GM12878 (cell line): ENCODE data around the gene ZNF429. TPM values are rescaled to one million over a fixed set of nuclear protein-coding genes. Genes with fewer than 3 reads are reported as not detected.

Source experiments
- ATAC-seq: fragments of 200-7000 bp; cut with Tn5 transposase; 3 replicates; pipeline ENCODE4 v1.9.1; 2020; ENCODE audit warnings: mild to moderate bottlenecking, moderate library complexity
- BruUV-seq: library from RNA; stranded (reverse); fragments of 400-500 nt; replicated peaks from 2 replicates; lab custom pipeline; 2021; lab: Mats Ljungman, UMichigan
- CTCF ChIA-PET: fragments of 300-600 bp; sonication (Branson Sonifier 250); formaldehyde crosslinking; extraction: SDS; loops from one replicate; lab custom pipeline; 2021; ENCODE audit warnings: inconsistent platforms; lab: Yijun Ruan, JAX
- POLR2A ChIA-PET: fragments of 350-600 bp; formaldehyde crosslinking; extraction: SDS; loops from one replicate; lab custom pipeline; 2021; ENCODE audit warnings: inconsistent platforms; lab: Charles Lee
- RAD21 ChIA-PET: fragments of 300-600 bp; sonication (Branson Sonifier 250); formaldehyde crosslinking; loops from one replicate; lab custom pipeline; 2023; ENCODE audit warnings: antibody characterized with exemption; ENCODE audit not compliant: unreplicated experiment; lab: Charles Lee
- SMC1A ChIA-PET: fragments of 300-600 bp; sonication (Branson Sonifier 250); formaldehyde crosslinking; loops from one replicate; lab custom pipeline; 2023; ENCODE audit not compliant: unreplicated experiment, uncharacterized antibody; lab: Charles Lee
- DNase-seq: peaks from one replicate; pipeline ENCODE4 v3.0.0-alpha.2; 2011; ENCODE audit warnings: low read depth, low spot score
- FAIRE-seq: peaks from 3 replicates; lab custom pipeline; 2011; peaks lifted over from hg19 to GRCh38; lab: Jason Lieb, UNC
- H2AFZ ChIP-seq: 2 replicates; pipeline ENCODE4 v1.6.0; 2011; ENCODE audit warnings: low read depth, low read length, control low read depth; ENCODE audit not compliant: control insufficient read depth
- H3K27ac ChIP-seq: 2 replicates; pipeline ENCODE4 v1.5.1; 2011; ENCODE audit warnings: control low read depth; ENCODE audit not compliant: control insufficient read depth, insufficient read depth
- H3K27me3 ChIP-seq, 2 experiments: replicated peaks in 1 of 2; 2 replicates each; pipeline versions ENCODE4 v1.6.0 to v1.6.1; 2011; ENCODE audit warnings: low read length in 1 of 2; ENCODE audit not compliant: control insufficient read depth in 2 of 2, insufficient read depth in 2 of 2
- H3K36me3 ChIP-seq, 2 experiments: 2 replicates each; pipeline ENCODE4 v1.5.1; 2011; ENCODE audit warnings: low read length in 1 of 2; ENCODE audit not compliant: control insufficient read depth in 2 of 2, insufficient read depth in 2 of 2
- H3K4me1 ChIP-seq: 2 replicates; pipeline ENCODE4 v1.6.1; 2011; ENCODE audit warnings: mild to moderate bottlenecking, low read length, moderate library complexity, mixed read lengths; ENCODE audit not compliant: control insufficient read depth, insufficient read depth
- H3K4me2 ChIP-seq: 2 replicates; pipeline ENCODE4 v1.6.0; 2011; ENCODE audit warnings: control low read depth; ENCODE audit not compliant: control insufficient read depth, insufficient read depth
- H3K4me3 ChIP-seq: fragments of 200-600 bp; sonication (generic); 2 replicates; pipeline ENCODE4 v1.5.1; 2016
- H3K79me2 ChIP-seq: 2 replicates; pipeline ENCODE4 v1.6.0; 2011; ENCODE audit warnings: low read length; ENCODE audit not compliant: control insufficient read depth, insufficient read depth
- H3K9ac ChIP-seq: 2 replicates; pipeline ENCODE4 v1.8.0; 2011; ENCODE audit warnings: low read length, control low read depth, mixed read lengths; ENCODE audit not compliant: control insufficient read depth, insufficient read depth
- H3K9me3 ChIP-seq: replicated peaks from 3 replicates; pipeline ENCODE4 v1.5.1; 2011; ENCODE audit warnings: mild to moderate bottlenecking, low read length; ENCODE audit not compliant: control insufficient read depth, insufficient read depth
- H4K20me1 ChIP-seq: 2 replicates; pipeline ENCODE4 v1.6.0; 2011; ENCODE audit not compliant: control insufficient read depth, insufficient read depth
- CHD4 ChIP-seq: fragments of 200-600 bp; sonication (generic); IDR thresholded peaks from 2 replicates; pipeline ENCODE4 v1.6.1; 2016; ENCODE audit warnings: mild to moderate bottlenecking
- HDAC2 ChIP-seq: fragments of 200-600 bp; sonication (generic); IDR thresholded peaks from 2 replicates; pipeline ENCODE4 v1.6.1; 2017
- IKZF2 ChIP-seq, 2 experiments: fragments of 450-650 bp; IDR thresholded peaks; 2 replicates each; pipeline ENCODE4 v1.6.1; 2017; ENCODE audit warnings: mild to moderate bottlenecking in 2 of 2, moderate library complexity in 2 of 2
- KDM1A ChIP-seq: fragments of 200-600 bp; sonication (generic); IDR thresholded peaks from 2 replicates; pipeline ENCODE4 v1.6.1; 2016; ENCODE audit warnings: borderline replicate concordance
- MXI1 ChIP-seq: fragments of 150-350 bp; IDR thresholded peaks from 2 replicates; pipeline ENCODE4 v1.6.1; 2011; ENCODE audit warnings: low read depth, mild to moderate bottlenecking, inconsistent platforms, low read length, improper control_type of control experiment
- NFYB ChIP-seq: IDR thresholded peaks from 2 replicates; pipeline ENCODE4 v1.6.1; 2011; ENCODE audit warnings: low read depth, mild to moderate bottlenecking, low read length, improper control_type of control experiment, moderate library complexity; ENCODE audit not compliant: insufficient read depth
- PBX3 ChIP-seq: IDR thresholded peaks from 2 replicates; pipeline ENCODE4 v1.6.1; 2011; ENCODE audit warnings: mild to moderate bottlenecking, low read depth, low read length, moderate library complexity; ENCODE audit not compliant: insufficient replicate concordance
- PRDM15 ChIP-seq: fragments of 450-650 bp; formaldehyde crosslinking; IDR thresholded peaks from 2 replicates; pipeline ENCODE4 v1.4.0; 2020; ENCODE audit warnings: mild to moderate bottlenecking, moderate library complexity
- RBBP5 ChIP-seq: fragments of 200-600 bp; sonication (generic); conservative IDR thresholded peaks from 2 replicates; pipeline ENCODE4 v1.6.1; 2016
- RUNX3 ChIP-seq: IDR thresholded peaks from 2 replicates; pipeline ENCODE4 v1.6.1; 2012; ENCODE audit warnings: low read length, inconsistent platforms
- WGBS: methylation state at CpG from one replicate; pipeline ENCODE4 v1.1.6; 2016; ENCODE audit warnings: low lambda C conversion rate; ENCODE audit not compliant: insufficient replicate concordance, insufficient coverage; ENCODE audit errors: missing lambda C conversion rate; 5-methylcytosine and 5-hydroxymethylcytosine counted together
- in situ Hi-C: fragments of 300-500 bp; cut with MboI; formaldehyde crosslinking; loops from 9 replicates; pipeline ENCODE4 v1.14.3; 2018; ENCODE audit warnings: mixed read lengths
- intact Hi-C: fragments of 100-400 bp; cut with micrococcal nuclease; formaldehyde crosslinking; loops from one replicate; pipeline ENCODE4 v1.14.2; 2022; ENCODE audit not compliant: unreplicated experiment
- polyA plus RNA-seq, 11 experiments: library from polyadenylated mRNA; depleted of rRNA in 4 of 11; unstranded in 6 of 11; stranded (reverse) in 5 of 11; fragments of >200 nt; fragmentation: Nextera tagmentation in 4 of 11; fragmentation: Illumina TruSeq in 1 of 11; extraction: Ambion mirVana in 4 of 11; extraction: Trizol in 1 of 11; gene quantifications; 1 replicate in 1 of 11; 2 replicates in 10 of 11; pipeline versions ENCODE4 v1.2.1 to v1.2.3, GENCODE V29; 2011 to 2016; ENCODE audit warnings: inconsistent platforms in 2 of 11, missing spikeins in 2 of 11, low read depth in 1 of 11
- total RNA-seq, 4 experiments: library from RNA; depleted of rRNA in 3 of 4; stranded (reverse); fragments of >200 nt in 3 of 4; fragmentation: Illumina TruSeq in 1 of 4; extraction: Trizol in 1 of 4; gene quantifications; 2 replicates each; pipeline versions ENCODE4 v1.2.1 to v1.2.3, GENCODE V29; 2013 to 2021

The ZNF429 gene
- total and polyA plus RNA-seq, 10 of the 15 experiments (the other 5 are each of a cell fraction or from before 2014, with no cell fraction given): 1.4 to 4.3 (median 2.8) TPM

- TF ChIP-seq NFYB (no peak), RBBP5 (no peak), RUNX3 (no peak), CHD4 (no peak)
Measured at GRCh38 chr19:21587549-21587948, 82.1 kb downstream of the ZNF429 start (continued).

- TF ChIP-seq PBX3: no peak
- TF ChIP-seq PRDM15 (CRISPR knock-in tag): no peak
- no peak for TF ChIP-seq KDM1A
- TF ChIP-seq IKZF2 (IDR thresholded peaks at IDR 0.05): no peak
- TF ChIP-seq MXI1: no peak
- no peak for TF ChIP-seq HDAC2
- Histone ChIP-seq H3K4me3 (no peak overlapping the region), H3K4me1 (no peaks in the 10 kb centered on the region), H2AFZ (no peak overlapping the region), H3K27me3 (no peaks in the 10 kb centered on the region), H3K27ac (no peak overlapping the region), H3K9ac (no peak overlapping the region), H3K4me2 (no peak overlapping the region), H3K79me2 (no peaks in the 10 kb centered on the region), H3K36me3 (no peaks in the 10 kb centered on the region), H3K9me3 (peaks cover 4% of the 10 kb centered on the region; the same call in 2 of the 3 replicates), H4K20me1 (no peaks in the 10 kb centered on the region)
- intact Hi-C loops: no loop called here
- ChIA-PET POLR2A (no interaction called here), SMC1A (no interaction called here), CTCF (no interaction called here), RAD21 (no interaction called here)
- FAIRE-seq: no peak
- BruUV-seq: no TSS peak
- DNase-seq: no peak
- ATAC-seq: no peak
- 46% methylated on average over 7 of the region's 7 CpGs for WGBS
- in situ Hi-C loops: no loop called here
Measured at GRCh38 chr19:21588065-21588601, 82.7 kb downstream of the ZNF429 start.
